Lower lobe of right lung (tissue), 2 donors: Measurements from ENCODE around the gene RACK1. TPM values are rescaled to one million over a fixed set of nuclear protein-coding genes. Genes with fewer than 3 reads are reported as not detected.
"Not testable (repeated sequence)": the region's sequence is repeated elsewhere in the genome, so short reads cannot be mapped to it uniquely, and the experiment has no call there.

Experiments
- ATAC-seq, 2 donors: fragments of 200-7000 bp; cut with Tn5 transposase; one replicate each; pipeline ENCODE4 v1.9.1; 2020 to 2022; ENCODE audit warnings: mild to moderate bottlenecking in 2 of 2, moderate library complexity in 2 of 2
- DNase-seq: peaks from one replicate; pipeline ENCODE4 v3.0.0-alpha.2; 2020
- H3K27ac ChIP-seq: fragments of 200-600 bp; one replicate; pipeline ENCODE4 v1.8.0; 2022
- H3K27me3 ChIP-seq: fragments of 200-600 bp; one replicate; pipeline ENCODE4 v1.8.0; 2022; ENCODE audit warnings: low read depth
- H3K36me3 ChIP-seq: fragments of 200-600 bp; one replicate; pipeline ENCODE4 v1.8.0; 2022; ENCODE audit warnings: mild to moderate bottlenecking
- H3K4me1 ChIP-seq: fragments of 200-600 bp; one replicate; pipeline ENCODE4 v1.8.0; 2022
- H3K4me3 ChIP-seq: fragments of 200-600 bp; one replicate; pipeline ENCODE4 v1.8.0; 2022; ENCODE audit warnings: mild to moderate bottlenecking
- H3K9me3 ChIP-seq: fragments of 200-600 bp; one replicate; pipeline ENCODE4 v1.8.0; 2022
- CTCF ChIP-seq: fragments of 200-600 bp; IDR thresholded peaks from one replicate; pipeline ENCODE4 v1.8.0; 2022; ENCODE audit warnings: antibody characterized with exemption, mild to moderate bottlenecking
- intact Hi-C: fragments of 100-400 bp; cut with DNase I; formaldehyde crosslinking; loops from one replicate; pipeline ENCODE4 v1.11.0; 2022
- total RNA-seq: library from RNA; stranded (reverse); fragmentation: NEBNext Ultra II Directional; extraction: Animal tissue kit (Norgen Biotek cat#: 25700); gene quantifications from one replicate; pipeline ENCODE4 v1.2.1, GENCODE V29; 2021
- donor health status: DM: no; HTN: yes; CAD: no; lungs with severe emphysema.

The RACK1 gene
- total RNA-seq, 1 donor from 2014 or later = 1,202 TPM

DNA sequence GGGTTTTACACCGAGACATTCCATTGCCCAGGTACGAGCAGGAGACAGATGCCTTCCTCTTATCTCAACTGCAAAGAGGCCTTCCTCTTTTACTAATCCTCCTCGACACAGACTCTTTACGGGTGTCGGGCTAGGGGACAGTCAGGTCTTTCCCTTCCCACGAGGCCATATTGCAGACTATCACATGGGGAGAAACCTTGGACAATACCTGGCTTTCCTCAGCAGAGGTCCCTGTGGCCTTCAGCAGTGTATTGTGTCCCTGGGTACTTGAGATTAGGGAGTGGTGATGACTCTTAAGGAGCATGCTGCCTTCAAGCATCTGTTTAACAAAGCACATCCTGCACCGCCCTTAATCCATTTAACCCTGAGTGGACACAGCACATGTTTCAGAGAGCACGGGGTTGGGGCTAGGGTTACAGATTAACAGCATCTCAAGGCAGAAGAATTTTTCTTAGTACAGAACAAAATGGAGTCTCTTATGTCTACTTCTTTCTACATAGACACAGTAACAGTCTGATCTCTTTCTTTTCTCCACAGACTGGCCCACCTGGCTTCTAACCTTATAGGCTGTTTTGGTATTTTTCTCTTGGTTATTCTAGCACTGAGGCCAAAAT, 23.7 kb upstream of the RACK1 start:
- intact Hi-C loops, ATAC-seq, H3K4me1 ChIP-seq, H3K9me3 ChIP-seq, H3K27me3 ChIP-seq, DNase-seq, H3K4me3 ChIP-seq, H3K27ac ChIP-seq: not testable (repeated sequence)
- TF ChIP-seq CTCF = peak; percentile 7
- H3K36me3 ChIP-seq = peaks cover 13% of the 10 kb centered on the region

DNA sequence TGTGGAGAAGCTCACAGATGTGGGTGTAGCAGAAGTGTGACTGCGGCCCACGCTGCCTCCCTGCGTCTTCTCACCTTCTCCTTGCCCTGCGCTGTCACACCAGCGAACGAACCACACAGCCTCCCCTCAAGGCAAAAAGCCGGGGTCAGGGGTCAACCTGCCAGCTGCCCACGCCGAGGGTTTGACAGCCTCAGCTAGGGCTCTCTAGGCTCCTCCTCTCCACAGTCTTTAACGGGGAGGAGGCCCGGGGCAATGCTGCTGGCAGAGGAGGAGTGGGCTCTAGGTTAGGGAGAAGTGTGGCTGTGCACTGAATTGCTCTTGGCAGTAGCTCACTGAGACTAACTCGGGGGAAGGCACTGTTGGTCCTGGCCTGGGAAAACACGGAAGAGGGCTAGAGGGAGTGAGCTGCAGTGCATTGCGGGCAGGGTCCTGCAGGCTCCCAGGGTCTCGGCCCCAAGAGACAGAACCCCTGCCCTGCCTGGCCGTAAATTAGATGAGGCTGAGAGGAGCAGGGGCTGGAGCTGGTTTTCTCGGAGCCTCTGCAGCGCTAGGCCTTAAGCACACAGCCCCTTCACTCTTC, 21.5 kb upstream of the RACK1 start:
- H3K4me3 ChIP-seq = no peak overlapping the region
- TF ChIP-seq CTCF = no peak
- no peak overlapping the region for H3K27ac ChIP-seq
- no peaks in the 10 kb centered on the region for H3K9me3 ChIP-seq
- ATAC-seq = no peak
- intact Hi-C loops = no loop called here
- peaks cover 13% of the 10 kb centered on the region for H3K36me3 ChIP-seq
- no peaks in the 10 kb centered on the region for H3K27me3 ChIP-seq
- no peak for DNase-seq
- H3K4me1 ChIP-seq = peaks cover 11% of the 10 kb centered on the region

DNA sequence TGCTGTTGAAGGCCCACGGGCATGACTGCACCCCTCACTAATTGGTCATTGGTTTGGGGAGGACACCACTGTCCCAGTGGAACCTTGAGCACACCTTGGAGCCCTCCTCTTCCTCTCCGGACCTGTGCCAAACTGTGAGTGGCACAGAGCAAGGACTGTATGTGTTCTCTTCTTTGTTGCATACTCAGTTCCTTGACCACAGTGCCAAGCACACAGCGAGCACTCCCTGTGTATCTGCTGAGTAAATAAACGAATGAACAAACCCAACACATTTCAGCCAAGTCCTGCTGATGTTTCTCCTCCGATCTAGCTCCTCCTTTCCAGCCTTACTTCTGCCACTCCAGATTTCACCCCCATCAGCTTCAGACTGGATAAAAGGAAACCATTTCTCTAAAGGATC, 19.9 kb upstream of the RACK1 start:
- intact Hi-C loops = no loop called here
- no peak for DNase-seq
- Histone ChIP-seq H3K27ac (no peak overlapping the region), H3K4me3 (no peak overlapping the region), H3K27me3 (no peaks in the 10 kb centered on the region), H3K36me3 (peaks cover 13% of the 10 kb centered on the region), H3K9me3 (no peaks in the 10 kb centered on the region), H3K4me1 (peaks cover 27% of the 10 kb centered on the region)
- ATAC-seq = no peak
- no peak for TF ChIP-seq CTCF

DNA sequence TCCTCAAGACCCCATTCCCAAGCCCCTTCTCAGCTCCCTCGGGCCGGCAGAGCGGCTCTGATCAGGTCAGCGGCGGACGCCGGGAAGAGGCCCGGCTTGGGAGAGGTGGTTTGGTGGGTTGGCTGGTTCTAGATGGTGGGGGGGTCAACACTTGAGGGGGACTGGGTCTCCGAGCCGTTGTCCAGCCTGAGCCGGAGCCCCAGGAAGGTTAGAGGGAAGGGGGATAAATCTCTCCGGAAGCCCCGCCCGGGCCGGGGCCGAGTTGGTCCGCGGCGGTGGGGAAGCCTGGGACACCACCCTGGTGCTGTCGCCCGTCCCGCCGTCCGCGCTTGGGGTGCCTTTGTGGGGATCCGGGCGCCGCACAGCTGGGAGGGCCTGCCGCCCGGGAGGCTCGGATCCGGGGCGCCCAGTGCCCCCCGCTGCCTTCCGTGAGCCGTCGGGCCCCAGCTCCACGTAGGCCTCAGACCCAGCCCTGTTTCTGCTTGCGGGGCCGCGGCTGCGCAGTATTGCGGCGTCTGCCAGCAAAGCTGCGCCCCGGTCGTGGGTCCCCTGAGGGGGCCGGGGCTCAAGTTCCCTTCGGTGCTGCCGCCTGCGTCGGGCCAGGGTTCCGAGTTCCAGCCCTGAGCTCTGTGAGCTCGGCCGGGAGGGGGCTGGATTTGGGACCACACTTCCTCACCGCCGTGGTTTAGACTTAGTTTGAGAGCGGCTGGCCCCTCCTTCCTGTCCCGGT, 17.8 kb upstream of the RACK1 start:
- peaks cover 17% of the 10 kb centered on the region for H3K36me3 ChIP-seq
- H3K9me3 ChIP-seq = no peaks in the 10 kb centered on the region
- DNase-seq = peak; percentile 85
- intact Hi-C loops = no loop called here
- H3K27ac ChIP-seq = peak overlapping the region; percentile 99
- no peaks in the 10 kb centered on the region for H3K27me3 ChIP-seq
- peaks cover 48% of the 10 kb centered on the region for H3K4me1 ChIP-seq
- ATAC-seq = peak; percentile 83 to 87
- peak overlapping the region; percentile 86 for H3K4me3 ChIP-seq
- no peak for TF ChIP-seq CTCF

DNA sequence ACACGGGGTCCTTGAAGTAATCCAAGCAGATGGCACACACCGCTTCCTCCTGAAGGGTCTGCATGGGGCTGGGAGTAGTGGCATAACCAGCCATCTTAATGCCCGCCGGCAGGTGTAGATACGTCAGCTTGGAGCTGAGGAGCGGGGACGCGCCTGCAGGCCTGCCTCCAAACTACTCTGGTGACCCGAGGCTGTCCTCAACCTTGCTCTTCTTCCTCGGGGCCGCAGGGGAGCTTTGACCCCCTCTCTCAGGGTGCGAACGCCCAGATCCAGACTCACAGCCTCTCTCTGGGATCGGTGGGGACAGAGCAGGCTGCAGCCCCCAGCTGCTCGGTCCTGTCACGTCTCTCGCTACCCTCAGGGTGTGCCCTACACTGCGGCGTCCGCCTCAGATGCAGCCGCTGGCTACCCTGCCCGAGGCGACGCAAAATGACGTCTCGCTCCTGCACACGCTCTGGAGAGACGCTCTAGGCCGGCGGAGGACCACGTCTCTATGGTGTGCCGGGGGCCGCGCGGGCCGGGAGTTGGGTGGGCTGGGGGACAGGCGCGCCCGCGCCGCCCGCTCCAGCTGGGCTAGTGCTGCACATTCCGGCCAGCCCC, 17.1 kb upstream of the RACK1 start, which contains the start of gene TRIM52:
TRIM52 (minus strand) TSS at position 424 of the 600 bp plus-strand sequence; CDS start at position 94, 330 bp downstream.
- Histone ChIP-seq H3K36me3 (peaks cover 22% of the 10 kb centered on the region), H3K4me1 (peaks cover 55% of the 10 kb centered on the region), H3K27ac (peak within 1 kb of the TSS; percentile 99), H3K4me3 (peak within 1 kb of the TSS; percentile 86), H3K9me3 (no peaks in the 10 kb centered on the region), H3K27me3 (no peaks in the 10 kb centered on the region)
- ATAC-seq = peak; percentile 96 to 97
- peak; percentile 95 for DNase-seq
- peak; percentile 11 for TF ChIP-seq CTCF
- intact Hi-C loops = no loop called here
